Hair follicular keratinocyte (primary cell): ENCODE measurements around the gene ZBBX. TPM values are rescaled to one million over a fixed set of nuclear protein-coding genes. Genes with fewer than 3 reads are reported as not detected.

Source experiments
- total RNA-seq: library from RNA; depleted of rRNA; stranded (reverse); fragments of >200 nt; gene quantifications from 2 replicates; pipeline ENCODE4 v1.2.3, GENCODE V29; 2015

ZBBX gene, protein sequence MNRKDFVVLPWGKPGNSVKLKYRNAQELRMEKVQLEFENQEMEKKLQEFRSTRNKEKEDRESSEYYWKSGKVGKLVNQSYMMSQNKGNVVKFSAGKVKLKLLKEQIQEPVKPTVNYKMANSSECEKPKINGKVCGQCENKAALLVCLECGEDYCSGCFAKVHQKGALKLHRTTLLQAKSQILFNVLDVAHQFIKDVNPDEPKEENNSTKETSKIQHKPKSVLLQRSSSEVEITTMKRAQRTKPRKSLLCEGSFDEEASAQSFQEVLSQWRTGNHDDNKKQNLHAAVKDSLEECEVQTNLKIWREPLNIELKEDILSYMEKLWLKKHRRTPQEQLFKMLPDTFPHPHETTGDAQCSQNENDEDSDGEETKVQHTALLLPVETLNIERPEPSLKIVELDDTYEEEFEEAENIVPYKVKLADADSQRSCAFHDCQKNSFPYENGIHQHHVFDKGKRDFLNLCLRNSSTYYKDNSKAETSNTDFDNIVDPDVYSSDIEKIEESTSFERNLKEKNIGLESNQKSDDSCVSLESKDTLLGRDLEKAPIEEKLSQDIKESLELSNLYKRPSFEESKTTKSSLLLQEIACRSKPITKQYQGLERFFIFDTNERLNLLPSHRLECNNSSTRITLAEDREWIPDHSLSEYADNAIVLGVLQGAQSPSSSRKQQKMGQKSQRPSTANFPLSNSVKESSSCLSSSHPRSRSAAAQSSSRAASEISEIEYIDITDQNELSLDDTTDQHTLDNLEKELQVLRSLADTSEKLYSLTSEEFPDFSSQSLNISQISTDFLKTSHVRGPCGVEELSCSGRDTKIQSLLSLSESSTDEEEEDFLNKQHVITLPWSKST
- total RNA-seq, result not detected in 2 replicates

DNA sequence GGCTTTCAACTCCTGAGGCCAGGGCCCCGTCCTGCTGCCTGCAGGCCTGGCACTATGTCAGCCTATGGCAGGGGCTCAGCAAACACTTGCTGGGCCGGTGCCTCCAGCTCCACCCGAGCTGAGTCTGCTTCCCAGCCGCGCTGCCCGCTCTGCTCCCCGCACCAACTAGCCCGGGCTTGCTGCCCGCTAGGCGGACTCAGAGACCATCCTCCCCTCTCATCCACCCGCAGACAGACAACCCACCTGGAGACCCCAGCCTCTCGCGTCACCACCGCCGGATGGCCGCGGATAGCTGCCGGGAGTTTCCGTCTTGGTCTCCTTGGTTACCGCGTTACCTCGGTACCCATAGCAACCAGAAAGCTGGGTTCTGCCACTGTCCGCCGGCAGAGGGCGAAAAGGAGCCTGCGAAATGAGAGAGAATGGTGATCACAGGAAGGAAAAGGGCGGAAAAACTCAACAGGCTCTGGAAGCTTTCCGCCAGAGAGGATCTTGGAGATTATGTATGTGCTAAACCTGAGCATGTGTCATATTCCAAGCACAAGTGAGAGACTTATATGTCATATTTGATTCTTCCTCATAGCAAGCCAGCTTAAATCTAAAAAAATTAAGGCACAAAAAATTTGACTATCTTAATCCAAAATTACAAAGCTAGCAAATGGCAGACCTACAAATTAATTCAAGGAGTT is at the start of gene ZBBX:
Gene ZBBX (minus strand): TSS at position 294 of the 686 bp plus-strand sequence. CDS start 7,396 bp downstream, outside the sequence.

Other genes starting within 250 kb of the ZBBX start
- gene SERPINI2, start 93.7 kb upstream of the ZBBX start, total RNA-seq, result not detected in 2 replicates